Measurements from ENCODE around the gene REG3G. TPM values are rescaled to one million over a fixed set of nuclear protein-coding genes. Genes with fewer than 3 reads are reported as not detected.

Gene REG3G
- total and polyA plus RNA-seq, 4 experiments from 2014 or later, result not detected

Other genes with a start within 250 kb of the REG3G start
- gene REG1B, start 62.3 kb downstream of the REG3G start, total RNA-seq, result not detected
- not detected for gene REG1B, start 62.3 kb downstream of the REG3G start, polyA plus RNA-seq
- gene REG1A, start 94.8 kb downstream of the REG3G start, total RNA-seq, result not detected
- not detected for gene REG1A, start 94.8 kb downstream of the REG3G start, polyA plus RNA-seq
- gene REG3A, start 134.1 kb downstream of the REG3G start, total RNA-seq, result not detected
- not detected for gene REG3A, start 134.1 kb downstream of the REG3G start, polyA plus RNA-seq